ENCODE data around the gene SELENON.

SELENON gene

GRCh38 chr1:25828491-25828890 is 28.5 kb downstream of the SELENON start:
- no peak for TF ChIP-seq CTCF (IDR thresholded peaks at IDR 0.05; ENCODE audit: low read depth, low read length)
- DNase-seq (ENCODE audit: extremely low read depth, low read depth) = no peak

GRCh38 chr1:25829046-25829445 is 29.1 kb downstream of the SELENON start:
- no peak for TF ChIP-seq CTCF (IDR thresholded peaks at IDR 0.05; ENCODE audit: low read depth, low read length)
- DNase-seq (ENCODE audit: extremely low read depth, low read depth) = no peak

GRCh38 chr1:25831569-25832196 is 31.7 kb downstream of the SELENON start:
- no peak for TF ChIP-seq CTCF (IDR thresholded peaks at IDR 0.05; ENCODE audit: low read depth, low read length)
- no peak for DNase-seq (ENCODE audit: extremely low read depth, low read depth)

GRCh38 chr1:25832336-25833037 is 32.5 kb downstream of the SELENON start:
- DNase-seq (ENCODE audit: extremely low read depth, low read depth) = no peak

GRCh38 chr1:25833158-25833557 is 33.2 kb downstream of the SELENON start:
- no peak for TF ChIP-seq CTCF (IDR thresholded peaks at IDR 0.05; ENCODE audit: low read depth, low read length)
- no peak for DNase-seq (ENCODE audit: extremely low read depth, low read depth)

More at GRCh38 chr1:25832336-25833037, 32.5 kb downstream of the SELENON start:
- TF ChIP-seq CTCF (IDR thresholded peaks at IDR 0.05; ENCODE audit: low read depth, low read length) = no peak

- no peak for TF ChIP-seq CTCF (IDR thresholded peaks at IDR 0.05; ENCODE audit: low read depth, low read length)
- no peak for DNase-seq (ENCODE audit: extremely low read depth, low read depth)
Measured at GRCh38 chr1:25834894-25835293, 34.9 kb downstream of the SELENON start.

- TF ChIP-seq CTCF (IDR thresholded peaks at IDR 0.05; ENCODE audit: low read depth, low read length) = no peak
- no peak for DNase-seq (ENCODE audit: extremely low read depth, low read depth)
Measured at GRCh38 chr1:25836695-25837094, 36.7 kb downstream of the SELENON start.
